GM19043 (cell line): ENCODE data around the gene IGSF6.
"Not testable (repeated sequence)": the region's sequence is repeated elsewhere in the genome, so short reads cannot be mapped to it uniquely, and the experiment has no call there.

Source experiments
- ATAC-seq: cut with Tn5 transposase; IDR thresholded peaks from one replicate; pipeline ENCODE4 v1.9.1; 2021; ENCODE audit warnings: low read depth; ENCODE audit not compliant: unreplicated experiment

The IGSF6 gene

DNA sequence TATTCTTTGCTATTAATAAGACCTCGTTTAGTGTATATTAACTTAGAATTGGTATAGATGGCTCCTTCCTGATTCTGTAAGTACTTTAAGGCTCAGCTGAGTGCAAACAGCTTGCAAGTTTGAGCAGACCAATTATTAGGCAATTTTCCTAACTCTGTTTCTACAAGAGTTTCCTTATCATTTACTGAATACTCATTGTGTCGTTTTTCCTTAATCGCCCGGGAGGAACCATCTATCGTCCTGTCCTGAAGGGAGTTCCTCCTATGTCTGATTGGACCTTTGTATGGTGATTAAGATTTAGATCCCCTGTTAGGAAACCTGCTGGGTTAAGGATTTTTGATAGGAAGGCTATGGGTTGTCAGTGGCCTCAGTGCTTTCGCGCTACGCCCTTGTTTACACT lies 21.0 kb downstream of the IGSF6 start:
- ATAC-seq = not testable (repeated sequence)

DNA sequence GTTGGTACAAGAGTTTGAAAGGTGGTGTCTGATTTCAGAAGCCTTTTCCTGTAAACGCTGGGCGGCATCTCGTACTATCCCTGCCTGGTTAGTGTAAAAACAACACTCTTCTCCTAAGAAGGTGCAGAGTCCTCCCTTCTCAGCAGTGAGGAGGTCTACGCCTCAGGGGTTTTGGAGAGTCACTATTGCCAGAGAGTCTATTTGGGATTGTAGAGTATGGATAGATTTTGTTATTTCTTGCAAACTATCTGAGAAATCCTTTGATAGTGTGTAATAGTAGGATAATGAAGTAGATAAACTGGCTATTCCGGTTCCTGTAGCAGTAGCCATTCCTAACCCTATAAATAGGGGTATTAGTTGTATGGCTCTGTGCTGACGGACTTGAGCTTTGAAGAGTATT lies 21.5 kb downstream of the IGSF6 start:
- ATAC-seq = not testable (repeated sequence)

DNA sequence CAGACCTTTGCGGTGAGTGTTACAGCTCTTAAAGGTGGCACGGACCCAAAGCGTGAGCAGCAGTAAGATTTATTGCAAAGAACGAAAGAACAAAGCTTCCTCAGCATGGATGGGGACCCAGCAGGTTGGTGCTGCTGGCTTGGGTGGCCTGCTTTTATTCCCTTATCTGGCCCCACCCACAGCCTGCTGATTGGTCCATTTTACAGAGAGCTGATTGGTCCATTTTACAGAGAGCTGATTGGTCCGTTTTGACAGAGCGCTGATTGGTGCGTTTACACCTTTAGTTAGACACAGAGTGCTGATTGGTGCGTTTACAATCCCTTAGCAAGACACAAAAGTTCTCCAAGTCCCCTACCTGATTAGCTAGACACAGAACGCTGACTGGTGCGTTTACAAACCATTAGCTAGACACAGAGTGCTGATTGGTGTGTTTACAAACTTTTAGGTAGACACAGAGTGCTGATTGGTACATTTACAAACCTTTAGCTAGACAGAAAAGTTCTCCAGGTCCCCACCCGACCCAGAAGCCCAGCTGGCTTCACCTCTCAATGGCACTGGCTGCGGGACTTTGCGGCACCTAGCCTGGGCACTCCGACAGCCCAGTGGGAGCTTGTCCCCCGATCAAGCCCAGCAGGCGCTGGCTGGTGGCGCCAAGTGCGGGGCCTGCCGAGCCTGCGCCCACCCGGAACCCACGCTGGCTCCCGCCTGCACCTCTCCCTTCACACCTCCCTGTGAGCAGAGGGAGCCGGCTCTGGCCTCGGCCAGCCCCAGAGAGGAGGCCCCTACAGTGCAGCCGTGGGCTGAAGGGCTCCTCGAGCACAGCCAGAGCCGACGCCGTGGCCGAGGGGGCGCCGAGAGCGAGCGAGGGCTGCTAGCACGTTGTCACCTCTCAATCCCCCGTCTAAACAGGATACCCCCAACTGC lies 22.5 kb downstream of the IGSF6 start:
- not testable (repeated sequence) for ATAC-seq

DNA sequence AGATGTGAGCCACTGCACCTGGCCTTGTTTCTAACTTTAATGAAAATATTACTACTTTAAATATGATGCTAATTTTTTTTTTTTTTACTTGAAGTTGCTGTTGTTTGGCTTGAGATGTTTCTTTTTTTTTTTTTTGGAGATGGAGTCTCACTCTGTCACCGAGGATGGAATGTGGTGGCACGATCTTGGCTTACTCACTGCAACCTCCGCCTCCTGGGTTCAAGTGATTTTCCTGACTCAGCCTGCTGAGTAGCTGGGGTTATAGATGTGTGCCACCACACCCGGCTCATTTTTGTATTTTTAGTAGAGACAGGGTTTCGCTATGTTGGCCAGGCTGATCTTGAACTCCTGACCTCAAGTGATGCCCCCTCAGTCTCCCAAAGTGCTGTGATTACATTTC lies 23.6 kb downstream of the IGSF6 start:
- no peak for ATAC-seq

DNA sequence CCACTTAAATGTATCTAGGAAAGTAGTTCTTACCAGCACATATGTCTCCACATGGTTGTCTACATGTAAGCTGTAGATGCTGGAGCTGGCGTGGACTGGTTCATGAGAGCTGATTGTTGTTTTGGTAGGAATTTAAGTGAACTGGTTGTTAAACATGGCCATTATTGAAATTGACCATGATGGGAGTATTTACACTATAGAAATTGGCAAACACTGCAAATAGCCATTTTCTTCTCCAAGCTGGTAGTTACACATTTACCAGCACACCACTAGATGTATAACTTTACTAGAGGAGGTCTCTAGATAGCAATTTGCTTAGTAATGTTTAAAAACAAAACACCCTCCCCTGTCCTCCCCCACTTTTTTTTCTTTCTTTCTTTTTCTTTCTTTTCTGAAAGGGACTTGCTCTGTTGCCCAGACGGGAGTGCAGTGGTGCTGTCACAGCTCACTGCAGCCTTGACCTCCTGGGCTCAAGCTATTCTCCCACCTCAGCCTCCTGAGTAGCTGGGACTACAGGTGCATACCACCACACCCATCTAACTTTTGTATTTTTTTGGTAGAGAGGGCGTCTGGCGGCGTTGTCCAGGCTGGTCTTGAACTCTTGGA lies 24.2 kb downstream of the IGSF6 start:
- no peak for ATAC-seq

DNA sequence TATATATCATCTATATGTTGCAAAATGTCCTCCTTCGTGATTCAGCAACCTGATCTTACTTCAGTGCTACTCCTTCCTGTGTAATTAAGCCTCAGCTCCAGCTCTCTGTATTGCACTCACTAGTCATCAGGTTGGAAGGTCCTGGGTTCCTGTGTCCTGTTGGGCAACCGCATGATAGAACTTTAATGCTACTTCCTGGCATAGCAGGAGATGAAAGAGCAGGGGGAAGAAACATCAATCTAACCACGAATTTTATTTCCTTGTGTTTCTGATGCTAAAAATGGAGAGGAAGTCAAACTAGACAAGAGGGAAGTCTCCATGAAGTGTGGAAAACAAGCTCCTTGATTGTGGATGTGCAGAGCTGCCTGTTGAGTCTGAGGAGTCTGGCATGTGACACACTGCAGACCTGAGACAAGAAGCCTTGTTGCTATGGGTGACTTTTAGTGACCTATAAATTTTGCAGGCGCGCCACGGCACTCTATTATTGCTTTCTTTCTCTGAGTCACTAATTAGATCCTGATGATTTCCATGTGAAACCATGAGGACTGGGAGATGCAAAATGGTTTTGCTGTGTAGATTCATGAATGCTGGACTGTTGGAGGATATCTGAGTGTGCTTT lies 25.6 kb downstream of the IGSF6 start:
- ATAC-seq = no peak

DNA sequence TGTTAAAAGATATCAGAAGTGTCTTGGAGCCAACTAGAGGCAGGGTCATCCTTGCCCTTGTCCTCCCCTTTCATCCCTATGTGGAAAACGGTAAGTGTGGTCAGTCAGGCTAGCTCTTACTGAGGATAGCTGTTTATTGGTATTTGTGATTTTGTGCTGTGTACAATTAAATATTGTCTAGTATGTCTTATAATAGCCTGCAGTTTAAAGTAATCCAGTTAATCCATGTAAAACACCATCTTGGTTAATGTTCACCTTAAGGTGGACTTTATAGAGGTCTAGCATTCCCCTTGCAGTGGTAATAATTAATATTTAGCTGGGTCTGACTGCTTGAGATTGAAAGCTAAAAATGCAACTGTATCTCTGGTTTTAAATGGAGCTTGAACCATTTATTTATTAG lies 27.4 kb downstream of the IGSF6 start:
- no peak for ATAC-seq

DNA sequence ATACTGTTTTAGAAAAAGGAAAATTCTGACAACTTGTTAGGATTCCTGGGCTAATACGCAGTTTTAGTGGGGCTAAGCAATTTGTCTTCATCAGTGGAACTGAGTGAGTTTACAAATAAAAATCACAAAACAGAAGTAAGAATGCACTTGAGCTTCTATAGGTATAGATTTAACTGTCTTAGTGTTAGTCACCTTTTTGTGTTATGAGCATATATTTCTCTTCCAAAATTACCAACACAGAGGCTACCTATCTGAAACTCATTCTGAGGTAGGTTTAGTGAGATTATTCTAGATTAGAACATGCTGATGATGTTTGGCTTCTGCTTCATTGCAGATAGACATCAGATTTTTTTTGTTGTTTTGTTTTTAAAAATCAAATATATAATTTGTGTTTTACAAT lies 29.9 kb downstream of the IGSF6 start:
- ATAC-seq = no peak

DNA sequence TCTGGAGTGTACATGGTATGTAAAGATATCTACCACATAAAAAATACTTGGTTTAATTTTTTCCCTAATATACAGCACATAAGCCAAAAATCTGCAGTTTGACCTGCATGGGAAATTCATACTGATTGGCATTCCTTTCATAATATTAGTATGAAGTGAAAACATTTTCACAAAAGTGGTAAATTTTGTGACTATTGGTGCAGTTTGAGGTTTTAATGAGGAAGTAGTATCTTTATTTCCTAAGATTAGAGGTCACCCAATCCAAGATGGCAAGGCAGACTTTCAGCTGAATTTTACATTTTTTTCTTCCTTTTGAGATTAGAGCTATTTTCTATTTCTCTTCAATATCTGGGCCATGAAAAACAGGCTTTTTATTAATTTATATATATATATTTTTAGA lies 31.8 kb downstream of the IGSF6 start:
- no peak for ATAC-seq

DNA sequence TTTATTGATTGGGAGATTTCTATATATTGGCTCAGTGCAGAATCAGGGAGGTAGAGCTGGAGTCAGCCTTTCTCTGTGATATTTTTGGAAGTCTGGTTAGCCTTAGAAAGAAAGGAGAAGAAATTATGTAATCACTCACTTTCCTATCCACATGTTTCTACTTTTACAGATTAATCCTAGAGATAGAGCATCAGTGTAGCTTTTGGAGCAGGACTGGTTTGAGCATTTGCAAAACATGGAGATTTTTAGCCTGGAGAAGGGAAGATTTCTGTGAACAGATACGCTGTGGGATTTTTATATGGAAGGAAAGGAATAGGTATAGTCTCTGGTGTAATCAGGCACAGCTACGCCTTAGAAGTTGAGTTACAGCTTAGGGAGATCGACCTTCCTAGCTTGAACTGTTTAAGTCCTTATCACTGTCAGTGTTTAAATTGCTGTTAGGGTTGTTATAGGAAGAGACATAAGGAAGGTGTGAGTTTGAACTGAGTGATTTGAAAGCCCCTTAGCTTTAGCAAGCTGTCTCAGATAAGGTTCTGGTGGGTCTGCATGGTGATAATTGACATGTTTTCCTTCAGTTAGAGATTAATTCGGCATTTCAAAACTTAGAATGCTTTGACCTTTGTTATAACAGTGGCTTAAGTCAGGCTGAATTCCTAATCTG lies 32.5 kb downstream of the IGSF6 start:
- no peak for ATAC-seq

DNA sequence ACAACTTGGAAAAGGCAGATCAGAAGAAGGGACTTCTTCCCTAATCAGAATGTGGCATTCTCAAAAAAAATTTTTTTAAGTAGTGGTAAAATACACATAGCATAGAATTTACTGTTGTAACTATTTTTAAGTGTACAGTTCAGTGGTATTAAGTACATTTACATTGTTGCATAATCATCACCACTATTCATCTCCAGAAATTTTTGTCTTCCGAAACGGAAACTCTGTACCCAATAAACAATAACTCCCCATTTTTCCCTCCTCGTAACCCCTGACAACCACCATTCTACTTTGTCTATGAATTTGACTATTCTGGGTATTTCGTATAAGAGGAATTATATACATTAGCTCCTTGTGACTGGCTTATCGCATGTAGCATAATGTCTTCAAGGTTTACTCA lies 34.1 kb downstream of the IGSF6 start:
- ATAC-seq = no peak

DNA sequence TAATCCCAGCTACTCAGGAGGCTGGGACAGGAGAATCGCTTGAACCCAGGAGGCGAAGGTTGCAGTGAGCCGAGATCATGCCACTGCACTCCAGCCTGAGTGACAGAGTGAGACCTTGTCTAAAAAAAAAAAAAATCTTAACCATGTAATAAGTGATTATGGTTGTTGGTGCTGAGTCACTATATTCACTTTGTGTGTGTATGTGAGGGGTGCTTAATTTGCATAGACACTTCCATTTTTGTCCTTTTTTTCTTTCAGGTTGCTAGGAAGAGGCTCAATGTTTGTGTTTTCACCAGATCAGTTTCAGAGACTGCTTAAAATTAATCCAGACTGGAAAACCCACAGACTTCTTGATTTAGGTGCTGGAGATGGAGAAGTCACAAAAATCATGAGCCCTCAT lies 34.8 kb downstream of the IGSF6 start:
- no peak for ATAC-seq

DNA sequence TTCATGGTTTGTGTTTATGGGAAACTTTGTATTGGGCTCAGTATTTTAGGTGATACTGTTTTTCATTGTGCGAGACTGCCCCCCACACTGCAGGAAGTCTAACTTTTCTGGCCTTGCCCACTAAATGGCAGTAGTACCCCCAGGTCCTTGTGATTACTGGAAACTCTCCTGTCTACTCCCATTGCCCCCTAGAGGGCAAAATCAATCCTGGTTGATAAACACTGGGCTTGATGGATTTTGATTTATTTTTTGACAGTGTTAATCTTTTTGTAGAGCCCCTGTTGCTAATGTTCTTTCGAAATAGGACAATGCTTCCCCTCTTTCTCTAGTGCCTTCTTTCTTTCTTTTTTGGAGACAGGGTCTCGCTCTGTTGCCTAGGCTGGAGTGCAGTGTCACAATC lies 37.5 kb downstream of the IGSF6 start:
- ATAC-seq = no peak

DNA sequence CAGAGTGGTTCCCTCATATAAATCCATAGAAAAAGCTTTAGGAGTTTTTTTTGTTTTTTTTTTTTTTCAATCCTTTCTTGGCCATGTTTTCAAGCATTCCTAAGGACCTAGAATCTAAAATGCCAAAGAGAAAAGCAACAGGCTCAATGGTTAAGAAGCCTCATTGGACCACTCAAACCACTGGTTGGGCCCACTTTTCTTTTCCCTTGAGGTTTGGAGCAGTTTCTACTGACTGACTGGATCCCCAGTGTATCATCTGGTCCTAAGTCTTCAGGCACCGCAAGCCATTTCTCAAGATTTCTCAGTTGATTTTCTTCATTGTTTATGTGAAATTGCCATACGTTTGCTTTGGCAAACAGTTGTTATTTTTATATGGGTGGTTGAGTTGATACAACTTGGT lies 38.6 kb downstream of the IGSF6 start:
- ATAC-seq = no peak

DNA sequence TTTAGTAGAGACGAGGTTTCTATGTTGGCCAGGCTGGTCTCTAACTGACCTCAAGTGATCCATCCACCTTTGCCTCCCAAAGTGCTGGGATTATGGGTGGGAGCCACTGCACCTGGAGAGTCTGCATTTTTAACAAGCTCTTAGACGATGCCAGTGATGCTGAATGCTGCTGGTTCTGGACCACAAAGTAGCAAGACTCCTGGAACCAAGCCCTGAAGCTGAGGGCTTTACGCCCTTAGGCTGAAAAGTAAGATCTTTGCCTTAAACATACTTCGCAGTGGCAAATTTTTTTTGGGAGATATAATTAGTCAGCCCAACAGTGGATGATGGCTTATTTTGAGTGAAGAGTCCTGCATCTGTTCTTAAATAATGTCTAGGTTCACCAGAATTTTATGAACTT lies 39.0 kb downstream of the IGSF6 start:
- ATAC-seq = no peak

DNA sequence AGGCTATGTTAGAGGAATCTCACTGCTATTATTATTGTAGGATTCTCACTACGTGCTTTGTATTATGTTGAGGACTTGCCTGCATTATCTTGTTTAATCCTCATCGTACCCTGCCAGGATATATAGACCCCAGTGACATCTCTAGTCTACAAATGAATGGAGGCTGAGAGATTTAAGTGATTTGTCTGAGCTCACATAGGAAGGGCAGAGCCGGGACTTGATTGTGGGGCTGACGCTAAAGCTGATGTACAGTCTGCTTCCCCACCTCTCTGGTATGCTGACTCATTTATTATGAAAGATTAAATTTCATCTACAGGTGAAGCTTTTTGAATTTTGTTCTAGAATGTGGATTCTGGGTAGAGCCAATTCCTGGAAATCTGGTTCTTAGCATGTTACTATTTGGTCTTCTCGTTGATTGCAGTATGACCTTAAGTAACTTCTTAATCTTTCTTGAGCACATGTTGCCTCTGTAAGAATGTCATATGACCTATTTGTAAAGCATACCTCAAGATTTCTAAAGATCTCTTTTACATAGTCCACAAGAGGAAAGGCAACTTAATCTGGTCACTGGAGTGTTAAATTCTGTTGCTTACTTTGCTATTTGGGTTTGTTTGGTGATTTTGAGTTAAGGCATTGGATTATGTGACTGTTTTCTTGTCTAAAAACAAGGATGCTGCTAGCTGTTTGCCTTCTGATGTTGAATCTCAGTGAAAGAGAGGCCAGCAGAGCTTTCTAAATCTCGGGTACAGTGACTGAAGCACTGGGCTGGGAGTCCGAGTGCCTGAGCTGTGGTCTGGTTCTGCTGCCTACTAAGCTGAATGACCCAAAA lies 40.6 kb downstream of the IGSF6 start:
- ATAC-seq = no peak

DNA sequence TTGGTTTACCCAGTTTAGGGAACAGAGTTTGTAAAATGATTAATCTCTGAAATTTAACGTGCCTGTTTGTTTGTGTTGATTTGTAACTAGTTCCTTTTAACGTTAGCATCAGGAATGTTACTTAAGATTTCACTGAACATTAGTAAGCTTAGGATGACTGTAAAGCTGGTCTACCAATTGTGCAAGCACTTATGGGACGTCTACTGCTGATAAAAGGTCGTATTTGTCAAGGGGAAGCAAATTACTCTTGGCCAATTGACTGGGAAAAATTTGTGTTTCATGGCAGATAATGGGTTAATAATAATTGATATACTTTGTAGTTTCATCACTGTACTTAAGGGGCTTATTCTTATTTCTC lies 41.2 kb downstream of the IGSF6 start:
- no peak for ATAC-seq

DNA sequence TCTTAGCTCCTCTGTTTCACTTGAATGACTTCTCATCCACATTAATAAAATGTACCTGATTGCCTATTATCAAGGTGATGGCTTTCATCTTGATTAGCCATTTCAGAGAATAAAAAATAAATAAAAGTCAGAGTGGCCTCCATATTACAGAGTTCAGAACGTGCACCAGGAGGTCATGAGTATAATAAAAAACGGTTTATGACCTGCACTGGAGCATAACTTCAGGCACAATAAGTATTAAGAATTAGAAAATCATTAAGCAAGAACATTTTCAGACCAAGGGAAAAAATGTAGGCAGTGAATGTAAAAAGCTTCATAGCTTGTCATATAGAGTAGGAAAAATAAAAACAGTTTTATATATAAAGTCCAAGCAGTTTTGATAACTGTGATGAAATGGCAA lies 41.6 kb downstream of the IGSF6 start:
- no peak for ATAC-seq

DNA sequence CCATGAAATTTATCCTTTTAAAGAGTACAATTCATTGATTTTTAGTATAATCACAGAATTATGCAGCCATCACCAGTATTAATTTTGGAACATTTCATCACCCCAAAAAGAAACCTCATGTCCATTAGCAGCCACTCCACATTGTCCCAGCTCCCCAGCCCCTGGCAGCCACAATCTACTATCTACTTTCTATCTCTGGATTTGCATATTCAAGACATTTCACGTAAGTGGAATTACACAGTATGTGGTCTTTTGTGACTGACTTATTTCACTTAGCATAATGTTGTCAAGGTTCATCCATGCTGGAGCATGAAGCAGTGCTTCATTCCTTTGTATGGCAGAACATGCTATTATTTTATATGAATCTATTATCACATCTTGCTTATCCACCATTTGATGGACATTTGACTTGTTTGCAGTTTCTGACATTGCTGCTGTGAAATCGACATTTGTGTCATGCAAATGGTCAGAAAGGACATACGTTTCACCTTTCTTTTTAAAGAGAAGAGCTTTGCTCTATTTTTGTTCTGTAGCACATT lies 42.3 kb downstream of the IGSF6 start:
- ATAC-seq = no peak

DNA sequence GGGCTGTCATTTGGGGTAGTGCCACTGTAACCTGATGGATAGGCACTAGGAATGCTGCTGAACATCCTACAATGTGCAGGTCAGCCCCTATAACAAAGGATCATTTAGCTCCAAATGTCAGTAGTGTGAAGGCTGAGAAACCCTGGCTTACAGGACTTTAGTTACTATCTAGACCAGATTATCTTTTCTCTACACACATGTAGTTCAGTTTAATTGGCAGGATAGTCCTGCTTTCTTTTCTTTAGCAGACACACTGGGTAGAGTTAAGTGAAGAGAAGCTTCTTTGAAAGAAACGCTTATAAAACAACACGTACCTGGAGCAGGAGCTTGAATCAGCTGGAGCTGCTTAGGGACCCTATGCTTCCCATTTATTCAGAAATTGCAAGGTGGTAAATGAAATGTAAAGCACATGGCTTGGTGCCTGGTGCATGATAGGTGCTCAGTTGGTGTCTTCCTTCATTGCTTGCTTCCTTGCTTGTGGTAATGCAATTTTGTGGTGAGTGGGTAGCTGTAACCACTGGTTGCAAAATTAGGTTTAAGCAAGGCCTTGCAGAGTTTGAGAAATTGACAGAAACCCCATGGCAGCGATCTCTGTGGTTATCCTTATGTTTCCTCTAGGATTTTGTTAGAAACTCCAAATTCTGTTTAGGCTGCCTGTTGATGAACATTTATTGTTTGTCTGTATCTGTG lies 43.6 kb downstream of the IGSF6 start:
- no peak for ATAC-seq
